Measurements from ENCODE around the gene TCEA2. TPM values are rescaled to one million over a fixed set of nuclear protein-coding genes. Genes with fewer than 3 reads are reported as not detected.

Gene TCEA2
- total RNA-seq, 2 donors from 2014 or later, result 30.1 to 48.6 TPM

- TF ChIP-seq CTCF (IDR thresholded peaks at IDR 0.05), result no peak
- no peaks in the 10 kb centered on the region for H3K36me3 ChIP-seq
- no peaks in the 10 kb centered on the region for H3K9me3 ChIP-seq
- DNase-seq (ENCODE audit: low spot score), result no peak
- H3K4me1 ChIP-seq (ENCODE audit: control insufficient read depth in 1 of 2, low read depth in 2 of 2), result no peaks in the 10 kb centered on the region
- no peak overlapping the region for H3K4me3 ChIP-seq
- H3K27me3 ChIP-seq (replicated peaks; ENCODE audit: insufficient read depth), result no peaks in the 10 kb centered on the region
- H3K27ac ChIP-seq, result no peak overlapping the region
- no peak for ATAC-seq (ENCODE audit: insufficient number of reproducible peaks, low FRiP score, low read depth)
Measured at GRCh38 chr20:64100566-64100888, 37.5 kb downstream of the TCEA2 start.

- Histone ChIP-seq H3K4me3 (no peak overlapping the region), H3K27ac (no peak overlapping the region), H3K4me1 (ENCODE audit: control insufficient read depth in 1 of 2, low read depth in 2 of 2) (no peaks in the 10 kb centered on the region), H3K36me3 (no peaks in the 10 kb centered on the region), H3K27me3 (replicated peaks; ENCODE audit: insufficient read depth) (no peaks in the 10 kb centered on the region), H3K9me3 (no peaks in the 10 kb centered on the region)
- no peak for TF ChIP-seq CTCF (IDR thresholded peaks at IDR 0.05)
- ATAC-seq (ENCODE audit: insufficient number of reproducible peaks, low FRiP score, low read depth), result no peak
- DNase-seq (ENCODE audit: low spot score), result no peak
Measured at GRCh38 chr20:64100946-64101688, 38.1 kb downstream of the TCEA2 start.

- Histone ChIP-seq H3K27me3 (replicated peaks; ENCODE audit: insufficient read depth) (no peaks in the 10 kb centered on the region), H3K4me1 (ENCODE audit: control insufficient read depth in 1 of 2, low read depth in 2 of 2) (no peaks in the 10 kb centered on the region), H3K4me3 (peak overlapping the region; percentile 54), H3K27ac (no peak overlapping the region), H3K36me3 (no peaks in the 10 kb centered on the region), H3K9me3 (no peaks in the 10 kb centered on the region)
- DNase-seq (ENCODE audit: low spot score), result no peak
- TF ChIP-seq CTCF (IDR thresholded peaks at IDR 0.05), result peak; percentile 32
- no peak for ATAC-seq (ENCODE audit: insufficient number of reproducible peaks, low FRiP score, low read depth)
Measured at GRCh38 chr20:64101731-64102621, 39.0 kb downstream of the TCEA2 start.

GRCh38 chr20:64102647-64103354 lies 39.8 kb downstream of the TCEA2 start:
- H3K27ac ChIP-seq, result no peak overlapping the region
- H3K9me3 ChIP-seq, result no peaks in the 10 kb centered on the region
- H3K36me3 ChIP-seq, result no peaks in the 10 kb centered on the region
- H3K4me3 ChIP-seq, result no peak overlapping the region
- no peak for ATAC-seq (ENCODE audit: insufficient number of reproducible peaks, low FRiP score, low read depth)
- H3K27me3 ChIP-seq (replicated peaks; ENCODE audit: insufficient read depth), result no peaks in the 10 kb centered on the region
- no peak for DNase-seq (ENCODE audit: low spot score)
- no peak for TF ChIP-seq CTCF (IDR thresholded peaks at IDR 0.05)
- H3K4me1 ChIP-seq (ENCODE audit: control insufficient read depth in 1 of 2, low read depth in 2 of 2), result no peaks in the 10 kb centered on the region

Data from thoracic aorta (tissue), 2 donors.